Thyroid gland (tissue), 4 donors: Measurements from ENCODE around the gene ZNF467.

Experiments
- CTCF ChIP-seq, 6 experiments: fragments of 200-600 bp in 3 of 6; fragments of 450-650 bp in 3 of 6; sonication (generic) in 3 of 6; IDR thresholded peaks; one replicate each; pipeline ENCODE4 v1.5.1; 2016 to 2019; ENCODE audit warnings: antibody characterized with exemption in 6 of 6, mild to moderate bottlenecking in 2 of 6, inconsistent platforms in 1 of 6, moderate library complexity in 1 of 6
- POLR2A ChIP-seq, 2 donors: fragments of 450-650 bp; IDR thresholded peaks; one replicate each; pipeline ENCODE4 v1.6.1; 2017; ENCODE audit warnings: antibody characterized with exemption in 2 of 2, mild to moderate bottlenecking in 2 of 2, moderate library complexity in 1 of 2

GRCh38 chr7:149820622-149821190 lies 47.3 kb upstream of the ZNF467 start:
- TF ChIP-seq CTCF (IDR thresholded peaks at IDR 0.05) (no peak), POLR2A (IDR thresholded peaks at IDR 0.05) (no peak)
